Esophagus squamous epithelium (tissue), 4 donors: Measurements from ENCODE around the gene P2RX2.

Experiments
- CTCF ChIP-seq, 6 experiments: fragments of 450-650 bp in 4 of 6; fragments of 200-600 bp in 2 of 6; sonication (generic) in 2 of 6; IDR thresholded peaks; one replicate each; pipeline ENCODE4 v1.5.1; 2016 to 2019; ENCODE audit warnings: antibody characterized with exemption in 6 of 6, mild to moderate bottlenecking in 4 of 6, moderate library complexity in 4 of 6
- POLR2A ChIP-seq, 4 donors: fragments of 450-650 bp; IDR thresholded peaks; one replicate each; pipeline ENCODE4 v1.6.1; 2017; ENCODE audit warnings: antibody characterized with exemption in 4 of 4, mild to moderate bottlenecking in 4 of 4, moderate library complexity in 3 of 4

- TF ChIP-seq POLR2A (IDR thresholded peaks at IDR 0.05) (no peak), CTCF (IDR thresholded peaks at IDR 0.05) (peak in 5 of 6 experiments; percentile 43 to 51 (median 46))
These were observed 18.2 kb upstream of the P2RX2 start for GRCh38 chr12:132600048-132601032.
